H1 (cell line): ENCODE results near the gene SNX20. TPM values are rescaled to one million over a fixed set of nuclear protein-coding genes. Genes with fewer than 3 reads are reported as not detected.

Experiments
- CTCF ChIA-PET: fragments of 300-600 bp; sonication (Branson Sonifier 250); formaldehyde crosslinking; loops from one replicate; lab custom pipeline; 2021; ENCODE audit not compliant: partially characterized antibody; lab: Charles Lee
- POLR2A ChIA-PET: fragments of 300-600 bp; sonication (Branson Sonifier 250); formaldehyde crosslinking; loops from one replicate; lab custom pipeline; 2021; ENCODE audit warnings: inconsistent platforms; ENCODE audit not compliant: partially characterized antibody; lab: Charles Lee
- DNase-seq, 2 experiments: peaks; one replicate each; pipeline versions ENCODE4 v3.0.0 to v3.0.0-alpha.2; 2010 to 2022; ENCODE audit warnings: low spot score in 2 of 2, low read depth in 1 of 2, mixed read lengths in 1 of 2
- FAIRE-seq: peaks from 2 replicates; lab custom pipeline; 2011; peaks lifted over from hg19 to GRCh38; lab: Jason Lieb, UNC
- H2AFZ ChIP-seq: 2 replicates; pipeline ENCODE4 v1.8.1; 2012; ENCODE audit warnings: low read length, inconsistent platforms
- H2AK5ac ChIP-seq: 2 replicates; pipeline ENCODE4 v1.6.1; 2013; ENCODE audit warnings: low read depth, low read length
- H2BK120ac ChIP-seq: replicated peaks from 2 replicates; pipeline ENCODE3; 2013; ENCODE audit warnings: low read depth, low read length, inconsistent platforms
- H2BK12ac ChIP-seq: 2 replicates; pipeline ENCODE4 v1.6.1; 2013; ENCODE audit warnings: low read depth, low read length
- H2BK15ac ChIP-seq: 2 replicates; pipeline ENCODE4 v1.6.1; 2013; ENCODE audit warnings: low read length
- H2BK20ac ChIP-seq: 2 replicates; pipeline ENCODE4 v1.6.1; 2013; ENCODE audit warnings: low read length
- H2BK5ac ChIP-seq: 2 replicates; pipeline ENCODE4 v1.6.1; 2013; ENCODE audit warnings: low read depth, low read length
- H3K14ac ChIP-seq: 2 replicates; pipeline ENCODE4 v1.6.1; 2013; ENCODE audit warnings: inconsistent platforms; ENCODE audit not compliant: insufficient read length
- H3K18ac ChIP-seq: 2 replicates; pipeline ENCODE4 v1.6.1; 2013; ENCODE audit warnings: low read length; ENCODE audit errors: extremely low read depth
- H3K23ac ChIP-seq: 2 replicates; pipeline ENCODE4 v1.6.1; 2013; ENCODE audit warnings: inconsistent platforms; ENCODE audit not compliant: insufficient read length
- H3K23me2 ChIP-seq: 2 replicates; pipeline ENCODE4 v1.6.1; 2013; ENCODE audit warnings: low read depth, low read length
- H3K27ac ChIP-seq: 2 replicates; pipeline ENCODE4 v1.6.1; 2011; ENCODE audit warnings: low read depth, low read length, inconsistent platforms
- H3K27me3 ChIP-seq, 4 experiments: replicated peaks in 1 of 4; 1 replicate in 1 of 4; 2 replicates in 3 of 4; pipeline versions ENCODE4 v1.6.1 to v1.8.1; 2011 to 2013; ENCODE audit warnings: low read length in 3 of 4, mild to moderate bottlenecking in 3 of 4, inconsistent platforms in 2 of 4, mixed read lengths in 2 of 4, moderate library complexity in 1 of 4; ENCODE audit not compliant: control insufficient read depth in 3 of 4, insufficient read depth in 3 of 4; ENCODE audit errors: extremely low read depth in 1 of 4
- H3K36me3 ChIP-seq, 4 experiments: 2 replicates each; pipeline versions ENCODE4 v1.6.1 to v1.8.1; 2011 to 2013; ENCODE audit warnings: mild to moderate bottlenecking in 4 of 4, low read length in 3 of 4, moderate library complexity in 2 of 4, control low read depth in 1 of 4, inconsistent platforms in 1 of 4; ENCODE audit not compliant: insufficient read depth in 4 of 4, control insufficient read depth in 2 of 4
- H3K4ac ChIP-seq: replicated peaks from 2 replicates; pipeline ENCODE3; 2013; ENCODE audit warnings: low read length, low read depth, mixed read lengths, inconsistent platforms; ENCODE audit not compliant: insufficient read length
- H3K4me1 ChIP-seq, 4 experiments: replicated peaks in 1 of 4; 1 replicate in 1 of 4; 2 replicates in 3 of 4; pipeline versions ENCODE4 v1.6.1 to v1.8.1; 2011 to 2013; ENCODE audit warnings: low read length in 3 of 4, inconsistent platforms in 2 of 4, mixed read lengths in 1 of 4; ENCODE audit not compliant: insufficient read depth in 4 of 4, control insufficient read depth in 3 of 4
- H3K4me2 ChIP-seq, 2 experiments: 2 replicates each; pipeline versions ENCODE4 v1.6.1 to v1.8.1; 2011 to 2013; ENCODE audit warnings: low read depth in 2 of 2, low read length in 2 of 2, control low read depth in 1 of 2, inconsistent platforms in 1 of 2, mild to moderate bottlenecking in 1 of 2; ENCODE audit not compliant: insufficient read depth in 1 of 2
- H3K4me3 ChIP-seq, 4 experiments: fragments of 200-600, 300-600 bp in 1 of 4; sonication (generic), shearing (Covaris generic), sonication (Bioruptor Twin) in 1 of 4; 2 replicates each; pipeline versions ENCODE4 v1.5.1 to v1.8.1; 2011 to 2016; ENCODE audit warnings: low read length in 4 of 4, low read depth in 3 of 4, control low read depth in 2 of 4, inconsistent platforms in 2 of 4, mild to moderate bottlenecking in 2 of 4, mixed read lengths in 1 of 4, moderate library complexity in 1 of 4; ENCODE audit not compliant: insufficient read depth in 2 of 4; ENCODE audit errors: extremely low read depth in 1 of 4
- H3K56ac ChIP-seq: replicated peaks from 2 replicates; pipeline ENCODE3; 2013; ENCODE audit warnings: low read depth, mild to moderate bottlenecking, mixed read lengths, low read length, inconsistent platforms; ENCODE audit not compliant: insufficient read length
- H3K79me1 ChIP-seq: 2 replicates; pipeline ENCODE4 v1.6.1; 2013; ENCODE audit warnings: low read depth, low read length, control low read depth
- H3K79me2 ChIP-seq, 2 experiments: 2 replicates each; pipeline versions ENCODE4 v1.6.1 to v1.8.1; 2012 to 2013; ENCODE audit warnings: low read length in 2 of 2, mild to moderate bottlenecking in 2 of 2, inconsistent platforms in 1 of 2; ENCODE audit not compliant: insufficient read depth in 2 of 2, control insufficient read depth in 1 of 2
- H3K9ac ChIP-seq, 4 experiments: replicated peaks in 1 of 4; 1 replicate in 1 of 4; 2 replicates in 3 of 4; pipeline versions ENCODE4 v1.6.1 to v1.8.1; 2011 to 2013; ENCODE audit warnings: low read depth in 3 of 4, low read length in 3 of 4, control low read depth in 2 of 4, mild to moderate bottlenecking in 2 of 4, moderate library complexity in 2 of 4, inconsistent platforms in 1 of 4; ENCODE audit errors: extremely low read depth in 1 of 4
- H3K9me3 ChIP-seq, 2 experiments: 2 replicates each; pipeline versions ENCODE4 v1.6.1 to v1.8.1; 2012 to 2013; ENCODE audit warnings: mild to moderate bottlenecking in 2 of 2, moderate library complexity in 2 of 2, control low read depth in 1 of 2, inconsistent platforms in 1 of 2, low read depth in 1 of 2, low read length in 1 of 2, mixed read lengths in 1 of 2; ENCODE audit not compliant: insufficient read depth in 2 of 2
- H4K20me1 ChIP-seq, 2 experiments: replicated peaks in 1 of 2; 2 replicates each; pipeline versions ENCODE3 to v1.8.1; 2011 to 2013; ENCODE audit warnings: inconsistent platforms in 2 of 2, low read length in 2 of 2, mild to moderate bottlenecking in 1 of 2; ENCODE audit not compliant: insufficient read depth in 2 of 2, control insufficient read depth in 1 of 2
- H4K5ac ChIP-seq: 2 replicates; pipeline ENCODE4 v1.6.1; 2013; ENCODE audit warnings: low read length, low read depth, mixed read lengths, inconsistent platforms; ENCODE audit not compliant: insufficient read length
- H4K8ac ChIP-seq: 2 replicates; pipeline ENCODE4 v1.8.0; 2013; ENCODE audit warnings: mild to moderate bottlenecking, moderate library complexity, low read length, inconsistent platforms; ENCODE audit not compliant: insufficient read depth; ENCODE audit errors: extremely low read depth
- H4K91ac ChIP-seq: replicated peaks from 2 replicates; pipeline ENCODE3; 2013; ENCODE audit warnings: low read length, mixed read lengths, inconsistent platforms; ENCODE audit not compliant: insufficient read length
- CTCF ChIP-seq, 3 experiments: IDR thresholded peaks; 1 replicate in 2 of 3; 2 replicates in 1 of 3; pipeline versions ENCODE4 v1.5.1 to v1.6.1; 2011; ENCODE audit warnings: low read length in 3 of 3, mild to moderate bottlenecking in 3 of 3, inconsistent platforms in 2 of 3, low read depth in 1 of 3, moderate library complexity in 1 of 3; ENCODE audit not compliant: insufficient read depth in 1 of 3; ENCODE audit errors: control extremely low read depth in 1 of 3
- JUND ChIP-seq: IDR thresholded peaks from 2 replicates; pipeline ENCODE4 v1.6.1; 2011; ENCODE audit warnings: mild to moderate bottlenecking, improper control_type of control experiment, low read length
- NANOG ChIP-seq: IDR thresholded peaks from 2 replicates; pipeline ENCODE4 v1.6.1; 2011; ENCODE audit warnings: low read length, low read depth, mild to moderate bottlenecking, inconsistent platforms; ENCODE audit not compliant: insufficient read depth, poor library complexity, severe bottlenecking
- PHF8 ChIP-seq: fragments of 200-600 bp; sonication (generic); conservative IDR thresholded peaks from 2 replicates; pipeline ENCODE4 v1.7.1; 2012; ENCODE audit warnings: low read depth, mild to moderate bottlenecking, inconsistent platforms, low read length, moderate library complexity
- POLR2A ChIP-seq, 2 experiments: IDR thresholded peaks; 1 replicate in 1 of 2; 2 replicates in 1 of 2; pipeline ENCODE4 v1.6.1; 2011; ENCODE audit warnings: low read depth in 2 of 2, low read length in 2 of 2, mild to moderate bottlenecking in 2 of 2; ENCODE audit errors: control extremely low read depth in 1 of 2
- POU5F1 ChIP-seq: IDR thresholded peaks from 2 replicates; pipeline ENCODE4 v1.6.1; 2011; ENCODE audit warnings: low read depth, mild to moderate bottlenecking, low read length, moderate library complexity
- SRF ChIP-seq: IDR thresholded peaks from 2 replicates; pipeline ENCODE4 v1.6.1; 2011; ENCODE audit warnings: mild to moderate bottlenecking, low read depth, low read length, moderate library complexity
- USF2 ChIP-seq: IDR thresholded peaks from 2 replicates; pipeline ENCODE4 v1.6.1; 2011; ENCODE audit warnings: low read length, improper control_type of control experiment
- WGBS, 2 experiments: shearing (Covaris generic) in 1 of 2; methylation state at CpG; one replicate each; pipeline versions ENCODE4 v1.1.6 to v1.1.7; 2013 to 2015; ENCODE audit warnings: low lambda C conversion rate in 2 of 2, mixed read lengths in 2 of 2, inconsistent platforms in 1 of 2, low coverage in 1 of 2, missing lambda C conversion rate in 1 of 2; ENCODE audit not compliant: insufficient replicate concordance in 2 of 2, insufficient coverage in 1 of 2, insufficient read length in 1 of 2; ENCODE audit errors: extremely low coverage in 1 of 2, missing lambda C conversion rate in 1 of 2; 5-methylcytosine and 5-hydroxymethylcytosine counted together
- polyA plus RNA-seq, 7 experiments: library from polyadenylated mRNA; depleted of rRNA in 3 of 7; stranded (reverse) in 5 of 7; unstranded in 2 of 7; fragments of >200 nt in 5 of 7; fragments of 200-250 nt in 2 of 7; gene quantifications; 1 replicate in 5 of 7; 2 replicates in 1 of 7; 4 replicates in 1 of 7; pipeline versions ENCODE4 v1.2.1 to v1.2.3, GENCODE V29; 2011 to 2013; ENCODE audit warnings: missing spikeins in 2 of 7, mixed read lengths in 2 of 7
- total RNA-seq: library from RNA; stranded (reverse); fragmentation: NEBNext Ultra II Directional; extraction: Animal tissue kit (Norgen Biotek cat#: 25700); gene quantifications from 2 replicates; pipeline ENCODE4 v1.2.1, GENCODE V29; 2021

The SNX20 gene
- total and polyA plus RNA-seq, 2 of the 8 experiments (the other 6 are each of a cell fraction or from before 2014, with no cell fraction given), result not detected

- POLR2A ChIA-PET, result no interaction called here
- H2BK5ac ChIP-seq, result no peak overlapping the region
- TF ChIP-seq POU5F1 (no peak), NANOG (no peak), JUND (no peak), CTCF (IDR thresholded peaks at IDR 0.05; ENCODE audit: control extremely low read depth in 1 of 3, insufficient read depth in 1 of 3, low read depth in 1 of 3, low read length in 3 of 3) (no peak), PHF8 (no peak), SRF (no peak), POLR2A (IDR thresholded peaks at IDR 0.05; ENCODE audit: control extremely low read depth in 1 of 2, low read depth in 2 of 2, low read length in 2 of 2) (no peak), USF2 (no peak)
Measured at GRCh38 chr16:50712956-50713355, 31.8 kb upstream of the SNX20 start.

More at GRCh38 chr16:50712956-50713355, 31.8 kb upstream of the SNX20 start:
- H4K20me1 ChIP-seq, result no peaks in the 10 kb centered on the region
- no peak overlapping the region for H4K8ac ChIP-seq
- no peak overlapping the region for H2AK5ac ChIP-seq
- peaks cover 2% of the 10 kb centered on the region; the same call in 1 of the 2 replicates for H3K23me2 ChIP-seq
- FAIRE-seq (no peak), DNase-seq (no peak)
- H3K9me3 ChIP-seq, result no peaks in the 10 kb centered on the region
- no peak overlapping the region for H3K27ac ChIP-seq
- no peaks in the 10 kb centered on the region for H3K79me2 ChIP-seq
- H4K91ac ChIP-seq, result no peak overlapping the region
- no peak overlapping the region for H2BK120ac ChIP-seq
- H3K56ac ChIP-seq, result no peak overlapping the region
- CTCF ChIA-PET, result interaction anchor here (1.1 kb wide), 1 partner anchor 8 kb away, joined by 3 read pairs; no protein-coding TSS in a partner anchor
- no peak overlapping the region for H3K4ac ChIP-seq
- no peaks in the 10 kb centered on the region for H3K36me3 ChIP-seq
- no peak overlapping the region for H3K9ac ChIP-seq
- H2BK12ac ChIP-seq, result no peak overlapping the region
- no peak overlapping the region for H2BK15ac ChIP-seq
- H2BK20ac ChIP-seq, result no peak overlapping the region
- H3K4me2 ChIP-seq, result no peak overlapping the region
- WGBS, 2 experiments, result 89% methylated on average over 4 of the region's 4 CpGs; no CpG with 5 or more reads in 1 of the 2 experiments
- no peak overlapping the region for H3K23ac ChIP-seq
- H3K79me1 ChIP-seq, result no peaks in the 10 kb centered on the region
- no peak overlapping the region for H2AFZ ChIP-seq
- no peak overlapping the region for H4K5ac ChIP-seq
- H3K4me1 ChIP-seq, result peaks cover 0 to 3% (median 0%) of the 10 kb centered on the region in 4 experiments; a peak in 1 of 7 replicates
- H3K18ac ChIP-seq, result no peak overlapping the region
- H3K4me3 ChIP-seq, result no peak overlapping the region
- H3K27me3 ChIP-seq, result no peaks in the 10 kb centered on the region
- H3K14ac ChIP-seq, result no peak overlapping the region
